ENCODE data around the gene HIP1. TPM values are rescaled to one million over a fixed set of nuclear protein-coding genes. Genes with fewer than 3 reads are reported as not detected.
"Not testable (repeated sequence)": the region's sequence is repeated elsewhere in the genome, so short reads cannot be mapped to it uniquely, and the experiment has no call there.

Gene HIP1
- total RNA-seq, 2 donors from 2014 or later, result 9.8 to 40.8 TPM

- no peaks in the 10 kb centered on the region for H3K9me3 ChIP-seq
- 64% methylated on average over 4 of the region's 4 CpGs for WGBS
- TF ChIP-seq POLR2AphosphoS5 (IDR thresholded peaks at IDR 0.05), result no peak
- TF ChIP-seq, protein P1, sequence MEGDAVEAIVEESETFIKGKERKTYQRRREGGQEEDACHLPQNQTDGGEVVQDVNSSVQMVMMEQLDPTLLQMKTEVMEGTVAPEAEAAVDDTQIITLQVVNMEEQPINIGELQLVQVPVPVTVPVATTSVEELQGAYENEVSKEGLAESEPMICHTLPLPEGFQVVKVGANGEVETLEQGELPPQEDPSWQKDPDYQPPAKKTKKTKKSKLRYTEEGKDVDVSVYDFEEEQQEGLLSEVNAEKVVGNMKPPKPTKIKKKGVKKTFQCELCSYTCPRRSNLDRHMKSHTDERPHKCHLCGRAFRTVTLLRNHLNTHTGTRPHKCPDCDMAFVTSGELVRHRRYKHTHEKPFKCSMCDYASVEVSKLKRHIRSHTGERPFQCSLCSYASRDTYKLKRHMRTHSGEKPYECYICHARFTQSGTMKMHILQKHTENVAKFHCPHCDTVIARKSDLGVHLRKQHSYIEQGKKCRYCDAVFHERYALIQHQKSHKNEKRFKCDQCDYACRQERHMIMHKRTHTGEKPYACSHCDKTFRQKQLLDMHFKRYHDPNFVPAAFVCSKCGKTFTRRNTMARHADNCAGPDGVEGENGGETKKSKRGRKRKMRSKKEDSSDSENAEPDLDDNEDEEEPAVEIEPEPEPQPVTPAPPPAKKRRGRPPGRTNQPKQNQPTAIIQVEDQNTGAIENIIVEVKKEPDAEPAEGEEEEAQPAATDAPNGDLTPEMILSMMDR (IDR thresholded peaks at IDR 0.05), result no peak
- no peak for TF ChIP-seq POLR2A (IDR thresholded peaks at IDR 0.05)
- intact Hi-C loops (cut with DNase I), result no loop called here
- H3K4me1 ChIP-seq (replicated peaks), result no peaks in the 10 kb centered on the region
- H3K27me3 ChIP-seq (replicated peaks; ENCODE audit: insufficient read depth), result no peaks in the 10 kb centered on the region
- no peak overlapping the region for H3K4me3 ChIP-seq
- DNase-seq (ENCODE audit: low spot score), result no peak
- no peak overlapping the region for H3K27ac ChIP-seq
- H3K36me3 ChIP-seq, result no peaks in the 10 kb centered on the region
Observed at GRCh38 chr7:75722373-75722772, 16.4 kb downstream of the HIP1 start.

- WGBS, result 93% methylated on average over 9 of the region's 9 CpGs
- H3K36me3 ChIP-seq; H3K9me3 ChIP-seq; H3K27me3 ChIP-seq (replicated peaks; ENCODE audit: insufficient read depth); H3K27ac ChIP-seq; intact Hi-C loops (cut with DNase I); H3K4me3 ChIP-seq; DNase-seq (ENCODE audit: low spot score); H3K4me1 ChIP-seq (replicated peaks): not testable (repeated sequence)
Observed at GRCh38 chr7:75721922-75722321, 16.8 kb downstream of the HIP1 start.

DNA sequence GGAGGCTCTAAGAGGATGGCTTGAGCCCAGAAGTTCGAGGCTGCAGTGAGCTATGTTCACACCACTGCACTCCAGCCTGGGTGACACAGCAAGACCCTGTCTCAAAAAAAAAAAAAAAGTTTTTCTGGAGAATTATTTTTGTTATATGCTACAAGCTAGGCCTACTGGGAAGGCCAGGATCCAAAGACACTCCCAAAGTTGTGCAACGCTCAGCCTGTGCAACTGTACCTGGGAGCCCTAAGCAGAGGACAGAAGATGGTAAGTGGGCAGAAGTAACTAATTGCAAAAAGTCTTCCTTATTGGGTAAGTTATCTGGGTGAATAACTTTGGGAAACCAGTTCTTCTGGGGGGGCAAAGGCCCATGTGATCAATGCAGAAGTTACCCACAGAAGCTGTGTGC, 17.3 kb downstream of the HIP1 start:
- Histone ChIP-seq H3K4me1 (replicated peaks) (no peaks in the 10 kb centered on the region), H3K9me3 (no peaks in the 10 kb centered on the region), H3K27ac (no peak overlapping the region), H3K36me3 (no peaks in the 10 kb centered on the region), H3K4me3 (no peak overlapping the region), H3K27me3 (replicated peaks; ENCODE audit: insufficient read depth) (no peaks in the 10 kb centered on the region)
- DNase-seq (ENCODE audit: low spot score), result no peak
- intact Hi-C loops (cut with DNase I), result no loop called here
- 91% methylated on average over 2 of the region's 2 CpGs for WGBS
- TF ChIP-seq POLR2A (IDR thresholded peaks at IDR 0.05), result no peak
- TF ChIP-seq, protein P1 (IDR thresholded peaks at IDR 0.05), result no peak
- TF ChIP-seq POLR2AphosphoS5 (IDR thresholded peaks at IDR 0.05), result no peak

- Histone ChIP-seq H3K36me3 (no peaks in the 10 kb centered on the region), H3K27me3 (replicated peaks; ENCODE audit: insufficient read depth) (no peaks in the 10 kb centered on the region), H3K27ac (no peak overlapping the region), H3K4me3 (no peak overlapping the region), H3K4me1 (replicated peaks) (no peaks in the 10 kb centered on the region), H3K9me3 (no peaks in the 10 kb centered on the region)
- DNase-seq (ENCODE audit: low spot score), result no peak
- intact Hi-C loops (cut with DNase I), result no loop called here
- TF ChIP-seq, protein P1 (IDR thresholded peaks at IDR 0.05), result no peak
- no peak for TF ChIP-seq POLR2AphosphoS5 (IDR thresholded peaks at IDR 0.05)
- no peak for TF ChIP-seq POLR2A (IDR thresholded peaks at IDR 0.05)
- WGBS, result 97% methylated on average over 5 of the region's 5 CpGs
Observed at GRCh38 chr7:75719626-75720025, 19.1 kb downstream of the HIP1 start.

DNA sequence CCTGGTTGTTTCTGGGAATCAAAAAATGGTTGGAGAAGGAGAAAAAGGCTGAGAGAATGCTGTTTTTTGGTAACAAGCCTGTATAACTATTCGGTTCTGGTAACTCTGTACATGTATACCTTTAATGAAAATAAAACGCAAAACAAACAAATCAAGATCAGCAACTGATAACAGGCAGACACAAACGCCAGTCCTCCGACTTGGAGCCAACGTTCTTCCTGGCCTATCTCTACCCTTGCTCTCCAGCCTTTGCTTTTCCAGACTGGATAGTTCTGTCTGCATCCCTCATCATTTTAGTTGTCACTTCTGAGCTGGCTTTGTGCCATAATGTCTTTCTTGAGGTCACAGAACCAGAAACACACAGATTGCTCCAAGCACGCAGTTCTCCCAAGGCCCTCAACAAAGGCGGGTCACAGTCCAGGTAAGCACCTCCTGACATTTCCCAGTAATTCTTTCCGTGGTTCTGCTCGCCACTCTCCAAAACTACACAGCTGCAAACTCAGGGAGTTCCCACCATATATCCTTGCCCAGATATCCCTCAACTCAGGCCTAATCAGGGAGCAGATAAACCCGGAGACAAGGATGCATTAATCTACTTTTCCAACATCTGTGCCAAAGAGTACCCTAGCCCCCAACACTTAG, 20.2 kb downstream of the HIP1 start:
- H3K36me3 ChIP-seq, result no peaks in the 10 kb centered on the region
- H3K4me3 ChIP-seq, result no peak overlapping the region
- WGBS, result 42% methylated on average over 10 of the region's 10 CpGs
- TF ChIP-seq, protein P1 (IDR thresholded peaks at IDR 0.05), result no peak
- peak; percentile 21 for TF ChIP-seq POLR2AphosphoS5 (IDR thresholded peaks at IDR 0.05)
- intact Hi-C loops (cut with DNase I), result no loop called here
- H3K9me3 ChIP-seq, result no peaks in the 10 kb centered on the region
- no peak overlapping the region for H3K27ac ChIP-seq
- H3K27me3 ChIP-seq (replicated peaks; ENCODE audit: insufficient read depth), result no peaks in the 10 kb centered on the region
- no peaks in the 10 kb centered on the region for H3K4me1 ChIP-seq (replicated peaks)
- no peak for DNase-seq (ENCODE audit: low spot score)

GRCh38 chr7:75717746-75718145, 21.0 kb downstream of the HIP1 start:
- H3K27ac ChIP-seq; H3K9me3 ChIP-seq; H3K4me3 ChIP-seq; intact Hi-C loops (cut with DNase I); H3K4me1 ChIP-seq (replicated peaks); DNase-seq (ENCODE audit: low spot score); H3K27me3 ChIP-seq (replicated peaks; ENCODE audit: insufficient read depth); H3K36me3 ChIP-seq: not testable (repeated sequence)
- 100% methylated on average over 3 of the region's 3 CpGs for WGBS

Data from prostate gland (tissue), 2 donors.